Globus pallidus (tissue), 1 donor: Measurements from ENCODE around the gene JAML.

Source experiments
- DNase-seq: peaks from one replicate; pipeline ENCODE4 v3.0.0-alpha.2; 2015; ENCODE audit warnings: low spot score

JAML gene

GRCh38 chr11:118240999-118241763 is 16.4 kb upstream of the JAML start:
- DNase-seq: no peak

GRCh38 chr11:118239509-118240205 is 14.8 kb upstream of the JAML start:
- DNase-seq: no peak

- DNase-seq: no peak
Observed at GRCh38 chr11:118238929-118239328, 14.1 kb upstream of the JAML start.

DNA sequence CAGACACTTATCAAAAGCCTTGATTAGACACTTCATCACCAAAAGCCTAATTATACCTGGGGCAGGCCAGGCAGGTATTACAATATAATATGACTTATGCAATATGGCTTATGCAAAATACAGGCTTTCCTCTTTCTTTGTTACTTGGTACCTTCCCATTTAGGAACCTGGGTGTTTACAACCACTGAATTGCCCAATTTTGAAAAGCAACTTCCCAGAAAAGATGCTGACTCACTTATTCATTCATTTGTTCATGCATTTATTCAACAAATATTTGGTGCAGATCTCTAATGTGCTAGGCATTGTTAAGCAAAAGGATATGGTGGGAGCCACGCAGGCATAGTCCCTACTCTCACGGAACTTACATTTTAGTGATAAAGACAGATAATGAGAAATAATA is 13.6 kb upstream of the JAML start:
- no peak for DNase-seq

GRCh38 chr11:118236170-118236569 is 11.4 kb upstream of the JAML start:
- no peak for DNase-seq

DNA sequence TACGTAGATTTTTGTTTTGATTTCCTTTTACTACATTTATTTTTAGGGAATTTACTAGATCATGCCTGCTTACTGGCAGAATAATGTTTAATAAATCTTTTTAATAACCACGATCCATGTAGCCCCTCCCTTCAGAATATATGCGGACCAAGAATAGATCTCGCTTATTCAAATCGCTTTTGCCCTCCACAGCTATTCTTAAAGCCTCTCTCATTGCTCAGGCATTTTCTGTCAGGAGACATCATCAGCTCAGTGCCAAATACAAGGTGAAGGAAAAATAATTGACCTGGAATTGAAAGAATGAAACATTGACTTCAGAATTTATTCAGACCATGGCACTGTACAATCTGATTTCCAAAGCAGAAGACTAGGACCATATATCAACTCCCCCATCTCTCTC is 10.0 kb upstream of the JAML start:
- DNase-seq: no peak

DNA sequence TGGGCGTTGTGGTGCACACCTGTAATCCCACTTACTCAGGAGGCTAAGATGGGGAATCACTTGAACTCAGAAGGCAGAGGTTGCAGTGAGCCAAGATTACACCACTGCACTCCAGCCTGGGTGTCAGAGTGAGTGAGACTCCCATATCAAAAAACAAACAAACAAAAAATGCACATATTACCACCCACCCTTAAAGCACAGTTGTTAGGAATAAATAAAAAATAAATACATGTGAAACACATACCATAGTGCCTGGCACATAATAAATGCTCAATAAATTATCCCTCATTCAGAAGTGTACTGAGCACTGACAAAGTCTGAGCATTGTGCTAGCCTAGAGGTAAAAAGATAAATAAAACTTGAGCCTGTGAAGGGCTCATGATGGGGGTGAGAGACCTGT is 9.0 kb upstream of the JAML start:
- DNase-seq: no peak

DNA sequence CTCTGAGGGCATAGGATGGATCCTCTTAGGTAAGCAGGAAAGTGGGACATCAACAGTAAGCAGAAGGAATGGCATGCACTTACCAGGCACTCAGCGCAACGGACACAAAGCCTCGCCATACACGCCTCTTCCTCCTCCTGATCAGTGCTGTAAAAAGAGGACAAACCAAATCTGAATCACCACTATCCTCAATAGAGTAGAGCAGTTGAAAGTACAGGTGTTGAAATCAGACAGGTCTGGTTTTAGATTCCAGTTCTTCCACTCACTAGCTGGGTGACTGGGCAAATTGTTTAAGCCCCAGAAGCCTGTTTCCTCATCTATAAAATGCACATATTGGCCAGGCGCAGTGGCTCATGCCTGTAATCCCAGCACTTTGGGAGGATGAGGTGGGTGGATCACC is 8.6 kb upstream of the JAML start:
- no peak for DNase-seq

GRCh38 chr11:118232659-118233058 is 7.8 kb upstream of the JAML start:
- DNase-seq: no peak

DNA sequence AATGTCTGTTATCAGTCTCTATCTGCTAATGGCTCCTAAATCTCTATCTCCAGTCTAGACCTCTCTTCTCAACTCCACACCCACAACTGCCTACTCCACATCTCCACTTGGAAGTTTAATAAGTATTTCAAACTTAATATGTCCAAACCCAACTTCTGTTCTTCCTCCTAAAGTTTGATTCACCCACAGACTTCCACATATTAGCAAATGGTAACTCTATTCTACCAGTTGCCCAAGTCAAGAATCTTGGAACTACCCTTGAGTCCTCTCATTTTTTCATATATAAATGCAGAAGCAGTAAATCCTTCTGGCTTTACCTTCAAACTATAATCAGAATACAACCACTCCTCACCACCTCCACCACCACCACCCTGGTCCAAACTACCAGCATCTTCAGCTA is 6.7 kb upstream of the JAML start:
- DNase-seq: no peak

GRCh38 chr11:118230088-118230487 is 5.3 kb upstream of the JAML start:
- DNase-seq: no peak

- no peak for DNase-seq
Observed at GRCh38 chr11:118229274-118229847, 4.5 kb upstream of the JAML start.

GRCh38 chr11:118227865-118228785 is 3.3 kb upstream of the JAML start:
- DNase-seq: no peak

DNA sequence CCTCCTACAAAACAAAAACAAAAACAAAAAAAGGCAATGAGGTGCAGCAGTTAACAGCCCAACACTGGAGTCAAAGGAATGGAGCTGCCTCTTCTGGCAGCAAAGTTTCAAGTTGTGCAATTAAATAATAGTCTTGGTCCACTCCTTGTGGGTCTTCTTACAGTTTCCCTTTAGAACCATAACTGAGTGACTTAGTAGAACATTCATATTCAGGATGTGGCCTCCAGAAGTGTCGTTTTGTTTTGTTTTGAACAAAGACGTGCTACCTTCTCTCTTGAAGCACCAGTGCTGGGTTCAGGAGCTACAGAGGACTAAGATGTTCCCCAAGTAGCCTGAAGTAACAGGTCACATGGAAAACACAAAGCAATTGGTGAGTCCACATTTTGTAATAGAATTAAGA is 2.0 kb upstream of the JAML start:
- DNase-seq: no peak

DNA sequence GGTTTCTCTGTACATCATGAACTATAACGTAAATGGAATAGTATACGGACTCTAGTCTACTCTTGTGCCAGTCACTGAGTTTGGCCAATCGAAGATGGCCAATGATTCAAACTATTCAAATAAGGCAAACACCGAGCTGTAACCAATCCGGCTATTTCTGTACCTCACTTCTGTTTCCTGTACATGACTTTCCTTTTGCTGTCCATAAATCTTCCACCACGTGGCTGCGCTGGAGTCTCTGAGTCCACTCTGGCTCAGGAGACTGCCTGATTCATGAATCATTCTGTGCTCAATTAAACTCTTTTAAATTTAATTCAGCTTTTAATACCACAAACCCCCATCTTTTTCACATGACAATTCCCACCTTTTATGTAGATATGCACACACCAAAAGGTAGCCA is 1.5 kb upstream of the JAML start:
- DNase-seq: no peak

GRCh38 chr11:118223992-118224391 is 819 bp downstream of the JAML start:
- no peak for DNase-seq

DNA sequence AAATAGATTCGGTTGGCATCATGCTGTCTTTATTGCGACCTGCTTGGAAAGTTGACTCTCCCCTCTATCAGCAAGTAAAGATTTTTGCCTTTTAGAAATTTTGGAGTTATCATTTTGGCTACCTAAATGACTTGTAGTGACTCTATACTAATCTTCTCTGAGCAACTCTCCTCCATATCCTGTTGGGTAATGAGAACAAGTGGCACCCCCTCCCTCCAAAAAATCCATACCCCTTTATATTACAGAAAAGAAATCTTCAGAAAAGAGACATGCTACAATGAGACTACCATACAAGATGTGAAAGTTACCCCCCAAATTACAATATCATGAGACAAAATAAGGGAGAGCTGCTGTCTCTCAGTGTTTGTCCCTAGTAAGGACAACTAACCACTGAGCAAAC is 1.2 kb downstream of the JAML start:
- no peak for DNase-seq

DNA sequence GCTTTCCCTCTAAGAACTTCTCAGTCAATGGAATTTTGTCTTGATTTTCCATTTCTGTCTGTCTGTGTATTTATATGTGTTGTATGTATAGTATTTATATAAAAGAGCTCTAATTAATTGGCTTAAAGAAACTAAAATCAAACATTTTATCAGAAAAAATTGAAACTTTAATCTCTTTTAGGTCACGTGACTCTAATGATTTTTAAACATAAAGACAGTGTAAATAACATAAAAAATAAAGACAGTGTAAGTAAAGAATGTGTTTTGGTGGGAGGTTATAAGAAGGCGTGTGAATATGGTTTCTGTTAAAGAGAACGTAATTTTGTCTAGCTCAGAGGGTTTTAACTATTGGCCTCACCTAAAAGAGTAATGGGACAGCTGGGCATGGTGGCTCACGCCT is 2.4 kb downstream of the JAML start:
- no peak for DNase-seq

- DNase-seq: no peak
Observed at GRCh38 chr11:118221419-118221818, 3.4 kb downstream of the JAML start.

DNA sequence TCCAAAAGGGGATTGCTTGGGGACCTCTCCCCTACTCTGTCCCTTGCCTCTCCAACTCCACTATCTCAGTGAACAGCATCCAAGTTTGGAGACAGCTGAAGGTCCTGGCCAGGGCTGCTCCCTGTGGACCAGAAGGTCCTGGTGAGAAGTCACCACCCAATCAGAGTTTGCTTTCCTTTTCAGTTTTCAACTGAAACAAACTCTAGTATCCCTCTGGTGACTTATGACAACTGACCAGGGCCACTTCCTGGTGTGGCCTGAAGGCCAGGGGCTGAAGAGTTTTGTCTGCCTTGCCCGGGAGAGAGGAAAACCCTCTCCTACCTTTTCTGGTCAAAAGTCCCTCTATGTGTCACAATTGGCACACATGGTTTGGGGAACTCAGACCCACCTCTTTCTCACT is 5.1 kb downstream of the JAML start:
- no peak for DNase-seq

- DNase-seq: no peak
Observed at GRCh38 chr11:118219244-118219643, 5.6 kb downstream of the JAML start.

- no peak for DNase-seq
Observed at GRCh38 chr11:118217575-118217974, 7.2 kb downstream of the JAML start.
